Lung (tissue), 12 donors: Measurements from ENCODE around the gene DEPDC4. TPM values are rescaled to one million over a fixed set of nuclear protein-coding genes. Genes with fewer than 3 reads are reported as not detected.

Source experiments
- ATAC-seq: fragments of 200-7000 bp; cut with Tn5 transposase; one replicate; pipeline ENCODE4 v1.9.1; 2020; ENCODE audit warnings: moderate number of reproducible peaks; ENCODE audit not compliant: insufficient read depth, low FRiP score
- DNase-seq, 3 donors: peaks; one replicate each; pipeline ENCODE4 v3.0.0-alpha.2; 2013 to 2017
- H3K27ac ChIP-seq, 2 donors: one replicate each; pipeline ENCODE4 v1.5.1; 2013; ENCODE audit warnings: mild to moderate bottlenecking in 2 of 2, moderate library complexity in 2 of 2, control low read depth in 1 of 2, inconsistent platforms in 1 of 2, low read depth in 1 of 2, low read length in 1 of 2
- H3K27me3 ChIP-seq, 3 donors: one replicate each; pipeline ENCODE4 v1.5.1; 2013; ENCODE audit warnings: low read length in 2 of 3; ENCODE audit not compliant: control insufficient read depth in 3 of 3, insufficient read depth in 3 of 3
- H3K36me3 ChIP-seq, 4 donors: one replicate each; pipeline ENCODE4 v1.5.1; 2013; ENCODE audit warnings: low read length in 4 of 4, mild to moderate bottlenecking in 1 of 4, moderate library complexity in 1 of 4; ENCODE audit not compliant: control insufficient read depth in 4 of 4, insufficient read depth in 4 of 4
- H3K4me1 ChIP-seq, 5 donors: one replicate each; pipeline ENCODE4 v1.5.1; 2013; ENCODE audit warnings: low read length in 5 of 5, mild to moderate bottlenecking in 2 of 5, moderate library complexity in 1 of 5; ENCODE audit not compliant: control insufficient read depth in 5 of 5, insufficient read depth in 5 of 5
- H3K4me3 ChIP-seq: one replicate; pipeline ENCODE4 v1.5.1; 2013; ENCODE audit warnings: mild to moderate bottlenecking, control low read depth, moderate library complexity
- H3K9ac ChIP-seq, 2 donors: one replicate each; pipeline ENCODE4 v1.5.1; 2013; ENCODE audit warnings: low read length in 2 of 2, control low read depth in 1 of 2; ENCODE audit not compliant: insufficient read depth in 1 of 2
- H3K9me3 ChIP-seq, 4 donors: one replicate each; pipeline ENCODE4 v1.5.1; 2013; ENCODE audit warnings: low read length in 3 of 4, mild to moderate bottlenecking in 1 of 4, moderate library complexity in 1 of 4; ENCODE audit not compliant: control insufficient read depth in 4 of 4, insufficient read depth in 3 of 4
- WGBS, 2 donors: extraction: QIAGEN DNeasy Blood & Tissue Kit; methylation state at CpG; one replicate each; pipeline ENCODE4 v1.1.7; 2013; 5-methylcytosine and 5-hydroxymethylcytosine counted together
- polyA plus RNA-seq, 2 donors: library from polyadenylated mRNA; stranded (reverse); fragments of 200-250 nt; gene quantifications; one replicate each; pipeline ENCODE4 v1.2.1, GENCODE V29; 2013
- total RNA-seq, 2 donors: library from RNA; depleted of rRNA in 1 of 2; stranded (reverse); fragments of >200 nt in 1 of 2; gene quantifications; one replicate each; pipeline ENCODE4 v1.2.1, GENCODE V29; 2014 to 2021
- TF ChIP-seq, protein P1 (sequence below): IDR thresholded peaks from 2 replicates; pipeline ENCODE4 v1.5.1; 2012; ENCODE audit warnings: mild to moderate bottlenecking; ENCODE audit errors: control extremely low read depth, extremely low read depth
- donor health status: control.
- donor health status: control.
- donor health status: Bipolar disorder and iron deficiency.
- donor health status: healthy.
- donor health status: DM: yes; HTN: yes; CAD: no.

Gene DEPDC4
- total and polyA plus RNA-seq, 4 donors = 0.54 to 6.2 (median 1.2) TPM

GRCh38 chr12:100211698-100212097 is 55.2 kb downstream of the DEPDC4 start:
- Histone ChIP-seq H3K4me1 (no peaks in the 10 kb centered on the region), H3K9ac (no peak overlapping the region), H3K36me3 (peaks cover 17 to 48% (median 21%) of the 10 kb centered on the region in 4 donors), H3K4me3 (no peak overlapping the region), H3K27ac (no peak overlapping the region), H3K9me3 (no peaks in the 10 kb centered on the region), H3K27me3 (no peaks in the 10 kb centered on the region)
- ATAC-seq = no peak
- TF ChIP-seq, protein P1, sequence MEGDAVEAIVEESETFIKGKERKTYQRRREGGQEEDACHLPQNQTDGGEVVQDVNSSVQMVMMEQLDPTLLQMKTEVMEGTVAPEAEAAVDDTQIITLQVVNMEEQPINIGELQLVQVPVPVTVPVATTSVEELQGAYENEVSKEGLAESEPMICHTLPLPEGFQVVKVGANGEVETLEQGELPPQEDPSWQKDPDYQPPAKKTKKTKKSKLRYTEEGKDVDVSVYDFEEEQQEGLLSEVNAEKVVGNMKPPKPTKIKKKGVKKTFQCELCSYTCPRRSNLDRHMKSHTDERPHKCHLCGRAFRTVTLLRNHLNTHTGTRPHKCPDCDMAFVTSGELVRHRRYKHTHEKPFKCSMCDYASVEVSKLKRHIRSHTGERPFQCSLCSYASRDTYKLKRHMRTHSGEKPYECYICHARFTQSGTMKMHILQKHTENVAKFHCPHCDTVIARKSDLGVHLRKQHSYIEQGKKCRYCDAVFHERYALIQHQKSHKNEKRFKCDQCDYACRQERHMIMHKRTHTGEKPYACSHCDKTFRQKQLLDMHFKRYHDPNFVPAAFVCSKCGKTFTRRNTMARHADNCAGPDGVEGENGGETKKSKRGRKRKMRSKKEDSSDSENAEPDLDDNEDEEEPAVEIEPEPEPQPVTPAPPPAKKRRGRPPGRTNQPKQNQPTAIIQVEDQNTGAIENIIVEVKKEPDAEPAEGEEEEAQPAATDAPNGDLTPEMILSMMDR = no peak
- 92 to 98% methylated on average over 2 of the region's 2 CpGs for WGBS, 2 donors
- DNase-seq = no peak

GRCh38 chr12:100208834-100209233 is 58.0 kb downstream of the DEPDC4 start:
- TF ChIP-seq, protein P1 = no peak

GRCh38 chr12:100207311-100207710 is 59.6 kb downstream of the DEPDC4 start:
- peaks cover 10 to 37% (median 18%) of the 10 kb centered on the region in 4 donors for H3K36me3 ChIP-seq
- no peak for ATAC-seq
- TF ChIP-seq, protein P1 = no peak

More at GRCh38 chr12:100208834-100209233, 58.0 kb downstream of the DEPDC4 start:
- Histone ChIP-seq H3K9me3 (no peaks in the 10 kb centered on the region), H3K4me1 (no peaks in the 10 kb centered on the region), H3K27me3 (no peaks in the 10 kb centered on the region), H3K4me3 (no peak overlapping the region), H3K36me3 (peaks cover 13 to 42% (median 23%) of the 10 kb centered on the region in 4 donors), H3K9ac (no peak overlapping the region), H3K27ac (no peak overlapping the region)
- DNase-seq (no peak), ATAC-seq (no peak)
- WGBS, 2 donors = 97 to 98% methylated on average over 5 of the region's 5 CpGs

More at GRCh38 chr12:100207311-100207710, 59.6 kb downstream of the DEPDC4 start:
- WGBS, 2 donors = 95 to 97% methylated on average over 2 of the region's 2 CpGs
- no peak overlapping the region for H3K27ac ChIP-seq
- H3K4me3 ChIP-seq = no peak overlapping the region
- H3K9ac ChIP-seq = no peak overlapping the region
- peaks cover 0 to 1% (median 0%) of the 10 kb centered on the region in 5 donors for H3K4me1 ChIP-seq
- no peak for DNase-seq
- no peaks in the 10 kb centered on the region for H3K9me3 ChIP-seq
- H3K27me3 ChIP-seq = no peaks in the 10 kb centered on the region
